Astrocyte of the spinal cord (primary cell): ENCODE measurements around the gene EREG.

Experiments
- DNase-seq: peaks from one replicate; pipeline ENCODE4 v3.0.0; 2011; ENCODE audit warnings: low read depth, low spot score
- H3K4me3 ChIP-seq: 2 replicates; pipeline ENCODE4 v1.5.1; 2011; ENCODE audit warnings: low read depth, mild to moderate bottlenecking, low read length, moderate library complexity
- in situ Hi-C: cut with HindIII; loops from 2 replicates; pipeline ENCODE4 v1.10.0; 2017; ENCODE audit warnings: low sequenced_read_pairs
- TF ChIP-seq, protein P1 (sequence below): IDR thresholded peaks from 2 replicates; pipeline ENCODE4 v1.5.1; 2012; ENCODE audit warnings: low read depth, mild to moderate bottlenecking, low read length, inconsistent platforms

Gene EREG

DNA sequence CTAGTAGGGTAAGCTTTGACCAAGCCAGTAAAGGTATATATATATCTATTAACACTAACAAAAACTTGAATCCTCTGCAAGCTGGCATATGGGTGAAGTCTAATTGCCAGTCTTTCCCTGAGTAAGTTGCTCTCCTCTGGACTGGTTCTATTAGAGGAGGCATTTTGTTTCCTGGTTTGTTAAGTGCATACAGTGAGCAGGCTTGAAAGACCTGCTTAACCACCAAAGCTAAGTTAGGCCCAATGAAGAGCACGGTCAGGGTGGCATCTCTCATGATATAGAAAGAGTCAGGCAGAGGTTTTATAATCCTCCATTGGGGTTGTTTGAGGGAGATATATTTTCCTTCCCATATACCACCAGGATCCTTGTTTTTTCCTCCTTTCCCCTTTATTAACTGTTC is 70.4 kb downstream of the EREG start:
- TF ChIP-seq, protein P1, sequence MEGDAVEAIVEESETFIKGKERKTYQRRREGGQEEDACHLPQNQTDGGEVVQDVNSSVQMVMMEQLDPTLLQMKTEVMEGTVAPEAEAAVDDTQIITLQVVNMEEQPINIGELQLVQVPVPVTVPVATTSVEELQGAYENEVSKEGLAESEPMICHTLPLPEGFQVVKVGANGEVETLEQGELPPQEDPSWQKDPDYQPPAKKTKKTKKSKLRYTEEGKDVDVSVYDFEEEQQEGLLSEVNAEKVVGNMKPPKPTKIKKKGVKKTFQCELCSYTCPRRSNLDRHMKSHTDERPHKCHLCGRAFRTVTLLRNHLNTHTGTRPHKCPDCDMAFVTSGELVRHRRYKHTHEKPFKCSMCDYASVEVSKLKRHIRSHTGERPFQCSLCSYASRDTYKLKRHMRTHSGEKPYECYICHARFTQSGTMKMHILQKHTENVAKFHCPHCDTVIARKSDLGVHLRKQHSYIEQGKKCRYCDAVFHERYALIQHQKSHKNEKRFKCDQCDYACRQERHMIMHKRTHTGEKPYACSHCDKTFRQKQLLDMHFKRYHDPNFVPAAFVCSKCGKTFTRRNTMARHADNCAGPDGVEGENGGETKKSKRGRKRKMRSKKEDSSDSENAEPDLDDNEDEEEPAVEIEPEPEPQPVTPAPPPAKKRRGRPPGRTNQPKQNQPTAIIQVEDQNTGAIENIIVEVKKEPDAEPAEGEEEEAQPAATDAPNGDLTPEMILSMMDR = no peak
- in situ Hi-C loops = no loop called here
- H3K4me3 ChIP-seq = no peak overlapping the region
- no peak for DNase-seq

DNA sequence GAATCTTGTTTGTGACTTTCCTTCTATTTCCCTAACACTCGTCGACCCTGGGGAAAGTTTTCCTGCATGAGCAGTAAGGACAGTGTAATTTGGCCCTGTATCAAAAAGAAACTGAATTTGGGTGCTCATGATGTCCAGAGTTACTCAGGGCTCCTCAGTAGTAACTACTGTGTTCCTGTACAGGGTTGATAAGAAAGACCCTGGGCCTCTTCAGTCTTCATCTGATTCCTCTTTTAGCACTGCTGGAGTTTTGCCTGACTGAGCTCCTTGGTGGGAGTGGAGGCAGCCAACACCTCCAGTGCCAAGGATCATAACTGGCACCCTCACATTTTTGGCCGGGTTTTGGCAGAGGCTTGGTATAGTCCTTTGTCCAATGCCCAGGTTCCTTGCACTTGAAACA is 72.9 kb downstream of the EREG start:
- in situ Hi-C loops = no loop called here
- no peak for DNase-seq
- no peak overlapping the region for H3K4me3 ChIP-seq
- TF ChIP-seq, protein P1 = no peak
